HG03095 (cell line): ENCODE results near the gene LOXL4.

ENCODE experiments used
- ATAC-seq: cut with Tn5 transposase; IDR thresholded peaks from one replicate; pipeline ENCODE4 v1.9.1; 2021; ENCODE audit warnings: moderate library complexity; ENCODE audit not compliant: unreplicated experiment

LOXL4 gene

GRCh38 chr10:98202378-98202777 lies 65.6 kb downstream of the LOXL4 start:
- no peak for ATAC-seq

DNA sequence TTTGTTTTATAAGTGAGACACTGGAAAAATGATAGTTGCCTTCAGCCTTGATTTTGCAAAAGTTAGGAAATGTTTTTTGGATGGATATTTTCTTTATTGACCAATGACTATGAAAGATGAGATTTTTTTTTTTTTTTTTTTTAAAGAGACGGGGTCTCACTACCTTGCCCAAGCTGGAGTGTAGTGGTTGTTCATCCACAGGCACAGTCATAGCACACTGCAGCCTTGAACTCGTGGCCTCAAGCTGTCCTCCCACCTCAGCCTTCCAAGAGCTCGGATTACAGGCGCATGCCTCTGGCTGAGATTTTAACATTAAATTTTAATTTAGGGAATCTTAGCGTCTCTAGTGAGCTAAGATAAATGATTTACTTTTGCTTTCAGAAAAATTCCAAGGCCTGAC lies 66.2 kb downstream of the LOXL4 start:
- no peak for ATAC-seq
